SK-N-SH treated with all-trans-retinoic acid at 6 μM for 48 hours (cell line): Measurements from ENCODE around the gene GDF7.

Experiments
- ATAC-seq: fragments of 200-7000 bp; cut with Tn5 transposase; 3 replicates; pipeline ENCODE4 v1.9.1; 2020; ENCODE audit warnings: mild to moderate bottlenecking, moderate library complexity
- BACH2 ChIP-seq: fragments of 250-450 bp; sonication (Bioruptor Pico); IDR thresholded peaks from 2 replicates; pipeline ENCODE4 v1.9.0; 2021; ENCODE audit warnings: mild to moderate bottlenecking, borderline replicate concordance
- CSDC2 ChIP-seq: fragments of 250-450 bp; sonication (Bioruptor Pico); IDR thresholded peaks from 2 replicates; pipeline ENCODE4 v1.5.0; 2020; ENCODE audit warnings: mild to moderate bottlenecking, moderate library complexity
- ESRRG ChIP-seq: fragments of 250-450 bp; sonication (Bioruptor Pico); IDR thresholded peaks from 2 replicates; pipeline ENCODE4 v1.6.1; 2021; ENCODE audit warnings: mild to moderate bottlenecking
- GLIS3 ChIP-seq: fragments of 250-450 bp; sonication (Bioruptor Pico); IDR thresholded peaks from 2 replicates; pipeline ENCODE4 v1.5.0; 2020; ENCODE audit warnings: mild to moderate bottlenecking, moderate library complexity
- ISL1 ChIP-seq: fragments of 250-450 bp; sonication (Bioruptor Pico); IDR thresholded peaks from 2 replicates; pipeline ENCODE4 v2.1.2; 2022; ENCODE audit warnings: mild to moderate bottlenecking, moderate library complexity
- OSR1 ChIP-seq: fragments of 250-450 bp; sonication (Bioruptor Pico); IDR thresholded peaks from 2 replicates; pipeline ENCODE4 v1.8.0; 2022; ENCODE audit warnings: moderate library complexity, mild to moderate bottlenecking, inconsistent platforms
- PATZ1 ChIP-seq: fragments of 250-450 bp; sonication (Bioruptor Pico); IDR thresholded peaks from 2 replicates; pipeline ENCODE4 v1.8.0; 2020; ENCODE audit warnings: mild to moderate bottlenecking, moderate library complexity, borderline replicate concordance
- PPARA ChIP-seq: fragments of 250-450 bp; sonication (Bioruptor Pico); IDR thresholded peaks from 2 replicates; pipeline ENCODE4 v1.5.0; 2020; ENCODE audit warnings: mild to moderate bottlenecking, borderline replicate concordance
- RARB ChIP-seq: fragments of 250-450 bp; sonication (Bioruptor Pico); IDR thresholded peaks from 2 replicates; pipeline ENCODE4 v1.8.0; 2021; ENCODE audit warnings: mild to moderate bottlenecking, moderate library complexity
- SNAI2 ChIP-seq: fragments of 250-450 bp; sonication (Bioruptor Pico); IDR thresholded peaks from 2 replicates; pipeline ENCODE4 v1.5.0; 2020; ENCODE audit warnings: mild to moderate bottlenecking, moderate library complexity
- TCF4 ChIP-seq: fragments of 250-450 bp; sonication (Bioruptor Pico); IDR thresholded peaks from 2 replicates; pipeline ENCODE4 v1.8.0; 2021; ENCODE audit warnings: mild to moderate bottlenecking, moderate library complexity, borderline replicate concordance
- TOX ChIP-seq: fragments of 250-450 bp; sonication (Bioruptor Pico); IDR thresholded peaks from 2 replicates; pipeline ENCODE4 v1.8.0; 2021; ENCODE audit warnings: mild to moderate bottlenecking, moderate library complexity, borderline replicate concordance
- ZC3H10 ChIP-seq: fragments of 250-450 bp; sonication (Bioruptor Pico); IDR thresholded peaks from 2 replicates; pipeline ENCODE4 v1.5.1; 2021; ENCODE audit warnings: mild to moderate bottlenecking, moderate library complexity
- ZFP3 ChIP-seq: fragments of 250-450 bp; sonication (Bioruptor Pico); IDR thresholded peaks from 2 replicates; pipeline ENCODE4 v1.5.0; 2020; ENCODE audit warnings: mild to moderate bottlenecking, moderate library complexity
- ZFP30 ChIP-seq: fragments of 450-650 bp; formaldehyde crosslinking; IDR thresholded peaks from 2 replicates; pipeline ENCODE4 v1.5.0; 2022; ENCODE audit warnings: mild to moderate bottlenecking, moderate library complexity
- ZNF565 ChIP-seq: fragments of 450-650 bp; formaldehyde crosslinking; conservative IDR thresholded peaks from 2 replicates; pipeline ENCODE4 v1.5.0; 2020; ENCODE audit warnings: low read depth, mild to moderate bottlenecking, moderate library complexity
- ZNF70 ChIP-seq: fragments of 450-650 bp; formaldehyde crosslinking; IDR thresholded peaks from 2 replicates; pipeline ENCODE4 v1.5.0; 2020; ENCODE audit warnings: mild to moderate bottlenecking, moderate library complexity
- ZNF8 ChIP-seq: fragments of 450-650 bp; formaldehyde crosslinking; IDR thresholded peaks from 2 replicates; pipeline ENCODE4 v1.5.0; 2020; ENCODE audit warnings: mild to moderate bottlenecking, moderate library complexity
- TF ChIP-seq, protein P1 (sequence below): fragments of 250-450 bp; sonication (Bioruptor Pico); IDR thresholded peaks from 2 replicates; pipeline ENCODE4 v1.5.1; 2020; ENCODE audit warnings: low read depth, mild to moderate bottlenecking, moderate library complexity
- TF ChIP-seq, protein P2 (sequence below): fragments of 250-450 bp; sonication (Bioruptor Pico); IDR thresholded peaks from 2 replicates; pipeline ENCODE4 v1.8.0; 2021; ENCODE audit warnings: low read depth, mild to moderate bottlenecking, moderate library complexity, borderline replicate concordance
- TF ChIP-seq, protein P3 (sequence below): fragments of 250-450 bp; sonication (Bioruptor Pico); IDR thresholded peaks from 2 replicates; pipeline ENCODE4 v1.5.0; 2020; ENCODE audit warnings: mild to moderate bottlenecking, moderate library complexity
- TF ChIP-seq, protein P4 (sequence below): fragments of 250-450 bp; sonication (Bioruptor Pico); IDR thresholded peaks from 2 replicates; pipeline ENCODE4 v1.5.1; 2021; ENCODE audit warnings: mild to moderate bottlenecking, moderate library complexity

Gene GDF7

GRCh38 chr2:20696366-20696765 lies 29.4 kb downstream of the GDF7 start:
- no peak for TF ChIP-seq ISL1 (CRISPR knock-in tag)
- TF ChIP-seq ZFP30 (CRISPR knock-in tag): no peak
- TF ChIP-seq ZNF8 (CRISPR knock-in tag): no peak
- TF ChIP-seq ZNF70 (CRISPR knock-in tag): no peak
- TF ChIP-seq, protein P1, sequence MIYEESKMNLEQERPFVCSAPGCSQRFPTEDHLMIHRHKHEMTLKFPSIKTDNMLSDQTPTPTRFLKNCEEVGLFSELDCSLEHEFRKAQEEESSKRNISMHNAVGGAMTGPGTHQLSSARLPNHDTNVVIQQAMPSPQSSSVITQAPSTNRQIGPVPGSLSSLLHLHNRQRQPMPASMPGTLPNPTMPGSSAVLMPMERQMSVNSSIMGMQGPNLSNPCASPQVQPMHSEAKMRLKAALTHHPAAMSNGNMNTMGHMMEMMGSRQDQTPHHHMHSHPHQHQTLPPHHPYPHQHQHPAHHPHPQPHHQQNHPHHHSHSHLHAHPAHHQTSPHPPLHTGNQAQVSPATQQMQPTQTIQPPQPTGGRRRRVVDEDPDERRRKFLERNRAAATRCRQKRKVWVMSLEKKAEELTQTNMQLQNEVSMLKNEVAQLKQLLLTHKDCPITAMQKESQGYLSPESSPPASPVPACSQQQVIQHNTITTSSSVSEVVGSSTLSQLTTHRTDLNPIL (CRISPR knock-in tag): no peak
- TF ChIP-seq, protein P2, sequence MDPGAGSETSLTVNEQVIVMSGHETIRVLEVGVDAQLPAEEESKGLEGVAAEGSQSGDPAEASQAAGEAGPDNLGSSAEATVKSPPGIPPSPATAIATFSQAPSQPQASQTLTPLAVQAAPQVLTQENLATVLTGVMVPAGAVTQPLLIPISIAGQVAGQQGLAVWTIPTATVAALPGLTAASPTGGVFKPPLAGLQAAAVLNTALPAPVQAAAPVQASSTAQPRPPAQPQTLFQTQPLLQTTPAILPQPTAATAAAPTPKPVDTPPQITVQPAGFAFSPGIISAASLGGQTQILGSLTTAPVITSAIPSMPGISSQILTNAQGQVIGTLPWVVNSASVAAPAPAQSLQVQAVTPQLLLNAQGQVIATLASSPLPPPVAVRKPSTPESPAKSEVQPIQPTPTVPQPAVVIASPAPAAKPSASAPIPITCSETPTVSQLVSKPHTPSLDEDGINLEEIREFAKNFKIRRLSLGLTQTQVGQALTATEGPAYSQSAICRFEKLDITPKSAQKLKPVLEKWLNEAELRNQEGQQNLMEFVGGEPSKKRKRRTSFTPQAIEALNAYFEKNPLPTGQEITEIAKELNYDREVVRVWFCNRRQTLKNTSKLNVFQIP (CRISPR knock-in tag): no peak
- TF ChIP-seq, protein P3, sequence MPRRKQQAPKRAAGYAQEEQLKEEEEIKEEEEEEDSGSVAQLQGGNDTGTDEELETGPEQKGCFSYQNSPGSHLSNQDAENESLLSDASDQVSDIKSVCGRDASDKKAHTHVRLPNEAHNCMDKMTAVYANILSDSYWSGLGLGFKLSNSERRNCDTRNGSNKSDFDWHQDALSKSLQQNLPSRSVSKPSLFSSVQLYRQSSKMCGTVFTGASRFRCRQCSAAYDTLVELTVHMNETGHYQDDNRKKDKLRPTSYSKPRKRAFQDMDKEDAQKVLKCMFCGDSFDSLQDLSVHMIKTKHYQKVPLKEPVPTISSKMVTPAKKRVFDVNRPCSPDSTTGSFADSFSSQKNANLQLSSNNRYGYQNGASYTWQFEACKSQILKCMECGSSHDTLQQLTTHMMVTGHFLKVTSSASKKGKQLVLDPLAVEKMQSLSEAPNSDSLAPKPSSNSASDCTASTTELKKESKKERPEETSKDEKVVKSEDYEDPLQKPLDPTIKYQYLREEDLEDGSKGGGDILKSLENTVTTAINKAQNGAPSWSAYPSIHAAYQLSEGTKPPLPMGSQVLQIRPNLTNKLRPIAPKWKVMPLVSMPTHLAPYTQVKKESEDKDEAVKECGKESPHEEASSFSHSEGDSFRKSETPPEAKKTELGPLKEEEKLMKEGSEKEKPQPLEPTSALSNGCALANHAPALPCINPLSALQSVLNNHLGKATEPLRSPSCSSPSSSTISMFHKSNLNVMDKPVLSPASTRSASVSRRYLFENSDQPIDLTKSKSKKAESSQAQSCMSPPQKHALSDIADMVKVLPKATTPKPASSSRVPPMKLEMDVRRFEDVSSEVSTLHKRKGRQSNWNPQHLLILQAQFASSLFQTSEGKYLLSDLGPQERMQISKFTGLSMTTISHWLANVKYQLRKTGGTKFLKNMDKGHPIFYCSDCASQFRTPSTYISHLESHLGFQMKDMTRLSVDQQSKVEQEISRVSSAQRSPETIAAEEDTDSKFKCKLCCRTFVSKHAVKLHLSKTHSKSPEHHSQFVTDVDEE (CRISPR knock-in tag): no peak
- TF ChIP-seq, protein P4, sequence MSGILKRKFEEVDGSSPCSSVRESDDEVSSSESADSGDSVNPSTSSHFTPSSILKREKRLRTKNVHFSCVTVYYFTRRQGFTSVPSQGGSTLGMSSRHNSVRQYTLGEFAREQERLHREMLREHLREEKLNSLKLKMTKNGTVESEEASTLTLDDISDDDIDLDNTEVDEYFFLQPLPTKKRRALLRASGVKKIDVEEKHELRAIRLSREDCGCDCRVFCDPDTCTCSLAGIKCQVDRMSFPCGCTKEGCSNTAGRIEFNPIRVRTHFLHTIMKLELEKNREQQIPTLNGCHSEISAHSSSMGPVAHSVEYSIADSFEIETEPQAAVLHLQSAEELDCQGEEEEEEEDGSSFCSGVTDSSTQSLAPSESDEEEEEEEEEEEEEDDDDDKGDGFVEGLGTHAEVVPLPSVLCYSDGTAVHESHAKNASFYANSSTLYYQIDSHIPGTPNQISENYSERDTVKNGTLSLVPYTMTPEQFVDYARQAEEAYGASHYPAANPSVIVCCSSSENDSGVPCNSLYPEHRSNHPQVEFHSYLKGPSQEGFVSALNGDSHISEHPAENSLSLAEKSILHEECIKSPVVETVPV (CRISPR knock-in tag): no peak
- no peak for TF ChIP-seq ESRRG (CRISPR knock-in tag)
- TF ChIP-seq BACH2 (CRISPR knock-in tag): no peak
- no peak for TF ChIP-seq GLIS3 (CRISPR knock-in tag)
- no peak for TF ChIP-seq CSDC2
- no peak for TF ChIP-seq TOX (CRISPR knock-in tag)
- TF ChIP-seq TCF4 (CRISPR knock-in tag): no peak
- no peak for TF ChIP-seq PPARA
- TF ChIP-seq SNAI2 (CRISPR knock-in tag): no peak
- TF ChIP-seq ZFP3 (CRISPR knock-in tag): no peak
- TF ChIP-seq ZC3H10: no peak
- TF ChIP-seq OSR1 (CRISPR knock-in tag): no peak
- no peak for ATAC-seq

- no peak for ATAC-seq
- TF ChIP-seq ISL1 (CRISPR knock-in tag) (no peak), ZFP30 (CRISPR knock-in tag) (no peak), SNAI2 (CRISPR knock-in tag) (no peak), ZNF8 (CRISPR knock-in tag) (no peak), ZFP3 (CRISPR knock-in tag) (no peak), ESRRG (CRISPR knock-in tag) (no peak), PATZ1 (no peak), ZNF565 (no peak), TOX (CRISPR knock-in tag) (no peak), ZC3H10 (no peak), OSR1 (CRISPR knock-in tag) (no peak), ZNF70 (CRISPR knock-in tag) (no peak), CSDC2 (no peak), RARB (CRISPR knock-in tag) (no peak), TCF4 (CRISPR knock-in tag) (no peak)
- TF ChIP-seq, protein P2 (CRISPR knock-in tag): no peak
- TF ChIP-seq, protein P4 (CRISPR knock-in tag): no peak
- TF ChIP-seq, protein P1 (CRISPR knock-in tag): no peak
Observed at GRCh38 chr2:20697322-20697934, 30.5 kb downstream of the GDF7 start.
